ENCODE data around the gene SRP9.
"Not testable (repeated sequence)": the region's sequence is repeated elsewhere in the genome, so short reads cannot be mapped to it uniquely, and the experiment has no call there.

- TF ChIP-seq CTCF (conservative IDR thresholded peaks at IDR 0.05; ENCODE audit: low read length); EZH2phosphoT487 (IDR thresholded peaks at IDR 0.05; ENCODE audit: borderline replicate concordance): not testable (repeated sequence)
These were observed 1.5 kb downstream of the SRP9 start for GRCh38 chr1:225779165-225779564.
